ENCODE data around the gene RTCA.
"Not testable (repeated sequence)": the region's sequence is repeated elsewhere in the genome, so short reads cannot be mapped to it uniquely, and the experiment has no call there.

Gene RTCA

GRCh38 chr1:100264081-100264480, 1.9 kb upstream of the RTCA start:
- DNase-seq = not testable (repeated sequence)

GRCh38 chr1:100265562-100265930, 470 bp upstream of the RTCA start:
- DNase-seq = no peak

GRCh38 chr1:100266741-100267140, 725 bp downstream of the RTCA start:
- no peak for DNase-seq

- DNase-seq = no peak
Observed at GRCh38 chr1:100267284-100267683, 1.3 kb downstream of the RTCA start.

- DNase-seq = no peak
Observed at GRCh38 chr1:100268202-100268601, 2.2 kb downstream of the RTCA start.

GRCh38 chr1:100277866-100278265, 11.8 kb downstream of the RTCA start:
- no peak for DNase-seq

- no peak for DNase-seq
Observed at GRCh38 chr1:100279358-100279923, 13.4 kb downstream of the RTCA start.

- DNase-seq = no peak
Observed at GRCh38 chr1:100279954-100280682, 14.1 kb downstream of the RTCA start.

GRCh38 chr1:100284591-100284990, 18.6 kb downstream of the RTCA start:
- no peak for DNase-seq

- no peak for DNase-seq
Observed at GRCh38 chr1:100287162-100287561, 21.1 kb downstream of the RTCA start.

GRCh38 chr1:100290291-100290690, 24.3 kb downstream of the RTCA start:
- DNase-seq = no peak

GRCh38 chr1:100292711-100293110, 26.7 kb downstream of the RTCA start:
- DNase-seq = no peak

- DNase-seq = no peak
Observed at GRCh38 chr1:100296140-100296539, 30.1 kb downstream of the RTCA start.

GRCh38 chr1:100296997-100297396, 31.0 kb downstream of the RTCA start:
- DNase-seq = not testable (repeated sequence)

- no peak for DNase-seq
Observed at GRCh38 chr1:100298512-100298911, 32.5 kb downstream of the RTCA start.

GRCh38 chr1:100299521-100300222, 33.7 kb downstream of the RTCA start:
- DNase-seq = no peak

- no peak for DNase-seq
Observed at GRCh38 chr1:100300691-100301090, 34.7 kb downstream of the RTCA start.

- no peak for DNase-seq
Observed at GRCh38 chr1:100302739-100303138, 36.7 kb downstream of the RTCA start.

GRCh38 chr1:100304227-100304626, 38.2 kb downstream of the RTCA start:
- no peak for DNase-seq

- no peak for DNase-seq
Observed at GRCh38 chr1:100304921-100305320, 38.9 kb downstream of the RTCA start.

- no peak for DNase-seq
Observed at GRCh38 chr1:100305954-100306353, 39.9 kb downstream of the RTCA start.

- DNase-seq = peak; percentile 38
Observed at GRCh38 chr1:100306735-100307313, 40.8 kb downstream of the RTCA start.

GRCh38 chr1:100308777-100309176, 42.8 kb downstream of the RTCA start:
- DNase-seq = peak; percentile 28

GRCh38 chr1:100309863-100310262, 43.8 kb downstream of the RTCA start:
- DNase-seq = no peak

All from MV-4-11 (cell line).